Measurements from ENCODE around the gene ETF1.

- TF ChIP-seq CTCF (IDR thresholded peaks at IDR 0.05): no peak
- TF ChIP-seq POLR2A (IDR thresholded peaks at IDR 0.05): no peak
- TF ChIP-seq EP300 (IDR thresholded peaks at IDR 0.05): no peak
Measured at GRCh38 chr5:138489683-138490061, 53.4 kb downstream of the ETF1 start.
